HG03060 (cell line): Measurements from ENCODE around the gene RAE1.

Source experiments
- ATAC-seq: cut with Tn5 transposase; IDR thresholded peaks from one replicate; pipeline ENCODE4 v1.9.1; 2021; ENCODE audit warnings: low read depth, moderate number of reproducible peaks; ENCODE audit not compliant: unreplicated experiment

The RAE1 gene

GRCh38 chr20:57398231-57398821 lies 47.3 kb downstream of the RAE1 start:
- ATAC-seq = peak; percentile 25

GRCh38 chr20:57398901-57399535 lies 48.0 kb downstream of the RAE1 start:
- no peak for ATAC-seq

GRCh38 chr20:57399587-57400155 lies 48.6 kb downstream of the RAE1 start:
- no peak for ATAC-seq

GRCh38 chr20:57400231-57400701 lies 49.2 kb downstream of the RAE1 start:
- ATAC-seq = no peak

- ATAC-seq = no peak
Measured at GRCh38 chr20:57400821-57401564, 49.9 kb downstream of the RAE1 start.

GRCh38 chr20:57401565-57401918 lies 50.5 kb downstream of the RAE1 start:
- no peak for ATAC-seq

GRCh38 chr20:57402206-57403125 lies 51.4 kb downstream of the RAE1 start:
- no peak for ATAC-seq

- no peak for ATAC-seq
Measured at GRCh38 chr20:57403216-57403615, 52.2 kb downstream of the RAE1 start.

- no peak for ATAC-seq
Measured at GRCh38 chr20:57404006-57404405, 53.0 kb downstream of the RAE1 start.

- no peak for ATAC-seq
Measured at GRCh38 chr20:57404419-57405072, 53.5 kb downstream of the RAE1 start.

- no peak for ATAC-seq
Measured at GRCh38 chr20:57405236-57406016, 54.4 kb downstream of the RAE1 start.

GRCh38 chr20:57407541-57407956 lies 56.5 kb downstream of the RAE1 start:
- ATAC-seq = no peak

GRCh38 chr20:57408131-57408530 lies 57.1 kb downstream of the RAE1 start:
- ATAC-seq = no peak

GRCh38 chr20:57408536-57409233 lies 57.6 kb downstream of the RAE1 start:
- ATAC-seq = no peak

GRCh38 chr20:57409316-57409671 lies 58.2 kb downstream of the RAE1 start:
- ATAC-seq = no peak

GRCh38 chr20:57409672-57410397 lies 58.8 kb downstream of the RAE1 start:
- ATAC-seq = no peak

GRCh38 chr20:57410398-57410920 lies 59.4 kb downstream of the RAE1 start:
- ATAC-seq = no peak

- ATAC-seq = no peak
Measured at GRCh38 chr20:57410924-57411323, 59.9 kb downstream of the RAE1 start.
